T-helper 2 cell (primary cell): ENCODE results near the gene CASKIN2.

Experiments used
- DNase-seq, 5 experiments: peaks; one replicate each; pipeline versions ENCODE4 v3.0.0 to v3.0.0-alpha.2; 2012 to 2022

The CASKIN2 gene

DNA sequence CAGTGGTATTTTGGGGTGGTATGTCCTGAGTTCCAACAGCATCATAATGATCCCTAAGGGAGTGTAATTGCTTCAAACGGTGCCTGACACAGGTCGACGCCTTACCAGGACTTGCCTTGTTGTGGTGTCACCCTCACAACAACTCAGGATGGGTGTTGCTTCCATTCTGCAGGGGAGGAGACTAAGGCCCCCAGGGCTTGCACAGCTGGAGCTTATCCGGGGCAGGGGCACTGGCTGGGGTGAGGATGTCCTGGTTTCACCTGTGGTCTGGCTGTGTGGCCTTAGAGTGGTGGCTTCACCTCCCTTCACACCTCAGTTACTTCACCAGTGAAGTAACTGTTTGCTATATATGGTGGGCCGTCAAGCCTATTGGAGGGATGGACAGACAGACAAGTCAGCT, 33.5 kb upstream of the CASKIN2 start:
- DNase-seq, result no peak

DNA sequence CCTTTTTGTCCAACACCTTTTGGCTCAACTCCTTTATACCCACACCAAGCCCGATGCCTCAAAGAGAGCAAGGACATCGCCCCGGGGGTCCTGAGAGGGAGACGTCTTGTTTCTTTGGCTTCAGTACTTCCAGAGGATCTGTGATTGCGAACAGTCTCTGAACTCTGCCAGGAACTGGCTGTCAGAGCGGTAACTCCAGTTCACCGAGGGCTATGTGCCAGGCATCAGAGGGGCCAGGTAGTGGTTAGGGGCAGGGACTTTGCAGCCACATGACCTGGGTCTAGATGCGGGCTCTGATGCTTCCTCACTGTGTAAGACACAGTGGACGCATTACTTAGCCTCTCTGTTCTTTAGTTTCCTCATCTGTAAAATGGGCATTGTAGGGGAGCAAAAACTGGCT, 31.8 kb upstream of the CASKIN2 start:
- no peak for DNase-seq

DNA sequence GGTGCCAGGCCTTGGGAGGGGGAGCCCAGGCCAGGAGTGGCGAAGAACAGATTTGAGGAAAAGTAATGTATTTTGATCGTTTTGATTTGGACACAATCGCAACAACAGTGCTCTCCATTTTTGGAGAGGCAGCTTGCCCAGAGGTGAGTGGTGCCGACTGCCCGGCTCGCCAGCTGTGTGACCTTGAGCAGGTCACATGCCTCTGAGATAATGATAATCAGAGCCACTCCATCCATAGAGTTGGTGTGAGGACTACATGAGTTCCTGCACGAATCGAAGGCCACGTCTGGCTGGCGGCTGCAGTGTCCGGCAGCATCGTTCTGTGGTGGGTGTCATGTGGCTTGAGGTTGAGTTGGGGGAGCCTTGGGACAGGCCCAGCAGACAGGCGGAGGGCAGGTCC, 30.8 kb upstream of the CASKIN2 start:
- DNase-seq, result no peak

DNA sequence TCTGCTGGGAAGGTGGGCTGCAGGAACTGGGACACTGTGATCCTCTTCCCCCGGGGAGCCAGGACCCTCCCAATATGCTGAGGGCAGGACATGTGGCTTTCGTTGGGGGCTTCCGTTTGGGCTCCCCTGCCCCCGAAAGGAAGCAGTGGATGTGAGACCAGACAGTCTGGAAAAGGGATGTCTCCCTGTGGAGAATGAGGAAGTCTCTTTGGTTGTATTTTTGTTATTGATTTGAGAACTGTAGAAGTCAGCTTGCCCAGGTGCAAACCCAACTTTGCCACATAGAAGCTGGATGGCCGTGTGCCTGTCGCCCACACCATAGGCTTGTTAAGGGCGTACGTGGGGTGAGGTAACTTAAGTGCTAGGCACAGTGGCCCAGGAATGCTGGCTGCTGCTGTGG, 28.9 kb upstream of the CASKIN2 start:
- no peak for DNase-seq

DNA sequence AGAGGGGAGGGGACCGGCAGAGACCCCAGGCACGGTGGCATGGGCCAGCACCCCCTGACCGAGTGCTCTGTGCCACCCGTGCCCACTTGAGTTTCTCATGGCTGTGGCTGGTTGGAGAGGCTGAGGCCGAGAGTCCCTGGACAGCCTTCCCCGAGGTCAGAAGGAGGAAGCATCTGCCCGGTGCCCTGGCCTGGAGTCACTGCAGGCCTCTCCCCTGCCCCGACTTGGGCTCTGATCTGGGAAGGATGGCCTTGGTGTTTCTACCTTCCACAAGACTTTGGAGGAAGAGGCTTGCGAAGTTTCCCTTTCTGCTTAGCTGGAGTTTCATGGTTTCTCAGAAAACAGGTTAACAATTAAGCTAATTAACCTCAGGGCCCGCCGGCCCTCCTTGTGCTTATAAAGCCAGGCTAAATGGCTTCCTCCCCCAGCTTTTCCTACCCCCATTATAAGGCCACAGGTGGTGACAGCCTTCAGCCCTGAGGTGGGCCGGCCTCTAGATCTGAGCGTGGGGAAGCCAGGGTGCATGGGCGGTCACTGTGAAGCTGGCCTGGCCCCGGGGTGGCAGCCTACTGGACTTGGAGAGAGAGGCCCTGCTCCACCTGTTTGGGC, 27.5 kb upstream of the CASKIN2 start:
- DNase-seq, result no peak

DNA sequence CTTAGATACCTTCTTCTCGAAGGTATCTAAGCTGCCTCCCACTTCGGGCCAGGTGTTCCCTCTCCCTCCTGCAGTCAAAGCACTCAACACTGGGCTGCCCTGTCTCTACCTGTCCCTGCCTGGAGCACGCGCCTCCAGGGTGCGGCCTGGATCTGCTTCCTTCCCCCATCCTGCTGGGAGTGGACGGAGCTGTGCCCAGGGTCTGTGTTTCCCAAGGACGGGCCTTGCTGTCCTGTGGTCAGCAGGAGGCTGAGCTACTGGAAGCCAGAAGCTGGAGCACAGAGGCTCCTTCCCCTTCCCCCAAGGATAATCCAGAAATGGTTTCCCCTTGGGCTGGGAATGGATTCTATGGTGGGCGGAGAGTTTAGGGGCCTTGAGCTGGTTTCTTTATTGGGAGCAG, 26.9 kb upstream of the CASKIN2 start:
- no peak for DNase-seq

DNA sequence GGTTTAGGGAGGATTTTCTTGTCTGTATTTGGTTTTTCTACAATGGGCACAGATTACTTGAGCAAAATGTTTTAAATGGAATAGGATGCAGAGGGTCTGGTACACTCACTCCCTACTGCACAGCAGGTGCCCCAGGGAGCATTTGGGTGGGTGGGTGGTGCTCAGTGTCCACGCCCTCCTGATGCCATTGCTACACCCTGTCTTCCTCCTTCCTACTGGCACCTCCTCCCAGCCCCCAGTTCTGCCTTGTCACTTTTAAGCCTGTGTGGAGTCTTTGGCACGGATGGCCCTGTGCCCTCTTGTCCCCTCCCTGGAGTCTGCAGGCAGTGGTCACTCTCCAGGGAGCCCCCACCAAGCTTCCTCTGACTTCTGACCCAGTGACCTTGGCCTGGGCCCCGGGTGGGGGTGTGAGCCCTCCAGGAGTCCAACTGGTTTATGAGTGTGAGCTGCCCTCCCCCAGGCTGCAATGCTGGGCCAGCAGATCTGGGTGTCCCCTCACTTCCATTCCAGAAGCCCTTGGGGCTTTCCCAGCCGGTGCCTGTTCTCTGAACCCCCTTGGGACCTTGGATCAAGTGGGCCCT, 25.7 kb upstream of the CASKIN2 start:
- DNase-seq, result no peak

DNA sequence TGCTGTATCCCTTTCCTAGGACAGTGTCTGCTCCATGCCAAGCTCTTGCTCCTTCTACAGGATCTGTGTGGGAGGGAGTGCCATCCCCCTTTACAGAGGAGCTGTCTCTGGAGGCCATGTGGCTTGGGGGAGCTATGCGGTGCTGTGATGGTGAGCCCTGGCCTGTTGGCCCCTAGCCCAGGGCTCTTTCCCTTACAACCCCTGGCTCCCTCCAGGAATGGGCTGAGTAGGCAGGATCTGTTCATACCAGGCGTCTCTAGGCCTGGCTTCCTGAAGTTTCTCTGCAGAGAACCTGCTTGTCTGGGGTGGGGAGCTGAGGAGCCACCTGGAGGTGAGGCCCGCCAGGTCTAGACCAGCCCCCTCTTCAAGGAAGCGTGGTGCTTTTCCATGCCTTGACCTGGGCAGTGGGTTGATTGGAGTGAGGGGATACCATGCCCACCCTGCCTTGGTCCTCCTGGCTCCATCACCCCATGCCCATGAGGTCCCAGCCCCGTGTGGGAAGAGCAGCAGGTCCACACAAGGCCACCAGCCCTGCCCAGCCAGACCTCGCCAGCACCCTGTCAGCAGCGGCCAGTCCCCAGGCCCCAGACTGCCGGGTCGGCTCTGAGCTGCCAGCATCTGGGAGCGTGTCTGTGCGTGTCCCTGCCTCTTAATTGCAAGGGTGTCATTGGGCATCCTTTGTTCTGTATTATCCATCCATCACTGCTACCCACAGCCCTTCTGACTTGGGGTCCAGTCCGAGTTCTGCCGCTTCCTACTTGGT, 24.8 kb upstream of the CASKIN2 start:
- no peak for DNase-seq

DNA sequence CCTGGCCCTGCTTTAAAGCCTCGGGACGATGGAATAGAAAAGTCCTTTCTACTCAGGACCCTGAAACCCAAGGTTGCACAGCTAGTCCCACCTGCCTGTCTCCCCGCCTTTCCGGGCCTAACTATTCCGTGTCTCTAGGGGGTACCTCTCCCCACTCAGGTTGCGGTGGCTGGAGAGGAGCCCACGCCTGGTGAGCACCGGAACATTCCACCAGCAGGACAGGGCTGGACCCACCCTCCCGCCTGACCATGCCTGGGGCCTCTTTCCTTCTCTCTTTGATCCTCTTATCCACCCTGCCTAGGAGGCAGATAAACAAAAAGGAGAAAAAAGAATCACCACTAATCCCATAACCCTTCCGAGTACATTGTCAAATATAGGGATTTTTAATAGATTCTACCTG, 21.0 kb upstream of the CASKIN2 start:
- no peak for DNase-seq

DNA sequence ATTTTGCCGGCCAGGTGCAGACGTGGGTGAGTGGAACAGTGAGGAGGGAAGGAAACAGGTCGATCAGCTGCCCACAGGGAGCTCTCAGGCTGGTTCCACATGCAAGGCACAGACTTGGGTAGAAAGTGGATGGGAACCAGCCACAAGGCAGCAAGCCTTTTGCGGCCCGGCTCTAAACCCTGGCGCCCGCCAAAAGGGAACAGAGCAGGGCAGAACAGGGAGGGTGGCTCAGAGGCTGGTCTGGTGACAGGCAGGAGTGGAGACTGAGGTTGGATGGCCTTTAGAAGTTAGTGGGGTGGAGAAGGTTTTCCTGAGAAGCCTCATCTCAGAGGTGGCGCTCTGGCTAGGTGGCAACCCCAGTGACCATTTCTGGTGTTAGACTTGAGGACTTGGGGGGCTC, 20.5 kb upstream of the CASKIN2 start:
- DNase-seq, result no peak

DNA sequence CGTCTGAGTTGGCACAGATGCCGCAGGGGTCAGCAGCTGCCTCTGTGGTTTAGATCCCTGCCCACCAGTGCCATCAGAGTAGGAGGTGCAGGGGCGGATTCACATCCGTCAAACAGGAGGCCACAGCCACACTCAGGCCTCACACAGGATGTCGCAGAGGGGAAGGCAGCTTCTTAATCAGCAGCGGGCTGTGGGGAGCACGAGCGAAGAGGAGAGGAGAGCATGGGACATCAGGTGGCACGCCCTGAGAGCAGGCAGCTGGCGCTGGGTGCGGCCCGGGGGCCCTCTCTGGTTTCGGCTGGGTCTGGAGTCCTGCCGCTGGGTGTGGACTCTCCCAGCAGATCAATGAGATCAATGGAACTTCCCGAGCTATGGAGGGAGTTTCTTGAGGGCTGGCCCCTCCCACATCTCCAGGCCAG, 19.8 kb upstream of the CASKIN2 start:
- DNase-seq, result peak in 4 of 5 experiments; percentile 19 to 94 (median 47)

DNA sequence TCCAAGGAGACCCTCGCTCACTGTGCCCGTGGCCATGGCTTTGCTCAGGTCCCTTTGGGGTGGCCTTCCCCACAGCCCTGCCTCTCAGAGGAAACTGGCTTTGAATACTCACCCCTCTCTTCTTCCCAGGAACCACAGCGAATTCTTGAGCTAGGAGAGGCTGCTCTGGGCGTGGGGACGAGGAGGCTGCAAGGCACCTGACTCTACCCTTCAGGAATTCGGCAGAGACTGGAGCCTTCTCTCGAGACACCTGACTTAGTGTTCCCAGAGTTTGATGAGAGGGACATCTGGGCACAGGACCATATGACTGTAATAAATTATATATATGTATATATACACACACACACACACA, 16.4 kb upstream of the CASKIN2 start:
- no peak for DNase-seq

DNA sequence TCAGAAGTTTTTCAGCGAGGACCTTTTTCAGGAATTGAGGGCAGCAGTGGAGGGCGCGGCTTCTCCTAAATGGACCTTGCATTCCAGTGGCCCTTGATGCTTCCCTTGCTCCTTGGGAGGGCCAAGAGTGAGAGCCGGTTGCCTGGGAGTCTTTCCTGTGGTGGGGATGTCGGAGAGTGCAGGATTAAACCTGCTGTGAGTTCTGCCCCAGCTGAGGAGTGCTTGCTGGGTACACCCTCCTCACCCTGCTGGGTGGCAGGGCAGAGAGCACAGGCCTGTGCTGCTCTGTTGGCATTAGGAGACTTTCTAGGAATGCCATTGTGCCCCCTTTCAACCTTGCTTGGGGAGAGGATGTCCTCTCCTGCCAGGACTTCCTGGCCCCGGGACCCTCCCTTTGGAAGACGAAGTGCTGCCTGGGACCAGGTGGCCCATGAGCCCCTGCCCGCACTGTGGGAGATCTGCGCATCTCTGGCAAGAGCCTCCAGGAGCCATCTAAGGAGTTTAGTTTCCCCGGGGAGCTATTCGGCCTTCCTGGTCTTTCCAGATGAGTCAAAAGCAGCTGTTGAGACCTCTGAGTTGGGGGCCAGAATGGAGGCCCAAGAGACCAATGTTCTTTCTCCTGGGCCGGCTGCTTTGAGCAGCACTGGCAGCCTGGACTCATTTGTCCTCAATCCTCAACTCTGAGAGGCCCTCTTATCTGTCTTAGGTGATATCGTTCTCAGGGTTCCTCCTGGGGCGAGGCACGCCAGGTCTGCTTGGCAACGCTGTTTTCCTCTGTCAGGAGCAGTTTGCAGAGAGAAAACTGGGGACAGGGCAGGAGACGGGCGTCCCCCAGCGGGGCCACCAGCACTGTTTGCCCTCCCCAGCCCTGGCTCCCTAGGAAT, 15.7 kb upstream of the CASKIN2 start:
- DNase-seq, result no peak

DNA sequence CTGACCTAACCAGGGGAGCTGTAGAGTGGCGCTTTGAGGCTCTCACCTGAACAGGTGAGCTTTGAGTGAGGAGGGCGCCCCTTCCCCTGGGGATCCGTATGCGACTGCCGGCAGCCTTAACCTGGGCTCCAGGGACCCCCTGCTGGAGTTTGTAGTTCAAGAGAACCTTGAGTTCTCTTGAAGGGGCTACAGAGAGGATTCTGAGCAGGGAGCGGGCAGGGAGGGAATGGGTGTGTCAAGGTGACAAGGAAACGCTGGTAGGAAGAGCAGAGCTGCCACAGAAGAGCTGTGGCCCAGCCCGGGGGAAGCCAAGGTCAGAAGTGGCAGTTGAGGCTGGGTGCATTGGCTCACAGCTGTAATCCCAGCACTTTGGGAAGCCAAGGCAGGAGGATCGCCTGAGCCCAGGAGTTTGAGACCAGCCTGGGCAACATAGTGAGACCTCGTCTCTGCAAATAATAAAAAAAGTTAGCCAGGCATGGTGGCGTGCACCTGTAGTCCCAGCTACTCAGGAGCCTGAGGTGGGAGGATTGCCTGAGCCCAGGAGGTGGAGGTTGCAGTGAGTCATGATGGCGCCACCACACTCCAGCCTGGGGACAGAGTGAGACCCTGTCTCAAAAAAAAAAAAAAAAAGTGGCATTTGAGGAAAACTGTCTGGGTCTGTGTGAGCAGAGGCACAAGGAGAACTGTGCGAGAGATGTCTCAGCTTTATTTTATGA, 11.4 kb upstream of the CASKIN2 start:
- no peak for DNase-seq

DNA sequence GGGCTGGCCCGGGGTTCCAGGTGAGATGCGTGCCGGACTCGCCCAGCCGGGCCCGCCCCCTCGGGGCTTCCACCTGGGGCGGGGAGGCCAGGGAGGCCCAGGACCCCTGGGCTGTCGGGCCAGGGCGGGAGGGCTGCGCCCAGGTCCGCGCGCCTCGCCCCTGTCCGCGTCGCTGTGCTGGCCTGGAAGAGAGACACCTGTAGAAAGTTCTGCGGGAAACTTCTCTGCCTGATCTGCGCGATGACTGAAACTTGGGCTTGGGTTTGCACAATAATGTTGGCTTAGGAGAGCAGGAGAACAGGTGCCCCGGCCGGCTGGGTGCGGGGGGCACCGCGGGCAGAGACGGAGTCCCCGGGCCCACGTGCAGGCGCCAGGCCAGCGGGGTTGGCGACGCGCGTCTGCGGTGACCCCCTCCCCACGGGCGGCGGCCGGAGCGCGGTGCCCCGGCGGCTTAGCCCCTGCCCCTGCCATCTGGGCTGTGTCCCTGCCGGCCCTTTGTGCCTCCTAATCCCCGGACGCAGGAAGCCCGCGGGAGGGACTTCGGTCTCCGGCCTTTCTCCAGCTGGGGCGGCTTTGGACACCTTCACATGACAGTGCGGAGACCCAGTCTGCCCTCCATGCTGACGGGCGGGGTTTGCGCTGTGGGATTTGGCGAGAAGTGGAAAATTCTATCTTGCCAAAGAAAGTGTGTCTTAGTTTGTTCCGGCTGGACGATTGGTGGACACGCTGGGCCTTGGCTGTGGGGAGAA, 10.6 kb upstream of the CASKIN2 start:
- peak in 1 of 5 experiments; percentile 16 for DNase-seq

DNA sequence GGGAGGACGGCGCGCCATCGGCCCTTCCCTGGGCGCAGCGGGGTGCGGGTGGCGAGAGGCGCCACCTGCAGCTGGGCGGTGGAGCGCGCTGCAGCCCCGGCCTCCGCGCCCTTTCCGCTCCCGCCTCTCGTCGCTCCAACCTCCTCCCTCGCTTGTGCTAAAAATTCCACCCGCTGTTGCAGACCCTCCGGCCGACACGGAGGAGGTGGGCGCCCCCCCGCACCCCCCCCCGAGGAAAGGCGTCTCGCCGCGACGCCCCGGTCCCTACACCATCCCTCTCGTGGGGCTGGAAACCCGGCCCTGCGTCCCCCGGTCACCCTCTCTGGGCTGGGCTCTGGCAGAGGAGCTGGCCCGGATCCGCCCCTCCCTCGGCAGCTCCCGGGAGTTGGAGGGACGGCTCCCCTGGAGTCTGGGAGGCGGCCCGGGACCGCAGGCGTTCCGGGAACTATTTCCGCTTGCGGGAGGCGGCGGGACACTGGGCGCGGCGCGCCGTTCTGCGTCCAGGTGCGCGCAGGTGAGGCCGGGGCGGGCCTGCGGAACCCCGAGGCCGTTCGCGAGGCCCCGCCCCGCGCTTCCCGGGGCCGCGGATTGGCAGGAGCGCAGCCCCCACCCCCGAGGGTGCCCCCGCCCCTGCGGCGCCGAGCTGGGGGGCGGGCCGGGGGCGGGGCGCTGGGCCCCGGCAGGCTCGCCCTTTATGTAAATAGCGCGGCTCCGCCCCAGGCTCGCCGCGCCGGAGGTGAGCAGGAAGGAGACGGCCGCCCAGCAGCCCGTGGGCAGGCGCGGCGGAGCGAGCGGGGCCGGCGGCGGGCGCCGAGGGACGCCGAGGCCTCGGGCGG, 9.9 kb upstream of the CASKIN2 start, which contains the start of gene LLGL2:
LLGL2 (plus strand) TSS at position 728 of the 836 bp plus-strand sequence. CDS start 17,730 bp downstream, outside the sequence.
- peak; percentile 71 to 87 (median 82) for DNase-seq

DNA sequence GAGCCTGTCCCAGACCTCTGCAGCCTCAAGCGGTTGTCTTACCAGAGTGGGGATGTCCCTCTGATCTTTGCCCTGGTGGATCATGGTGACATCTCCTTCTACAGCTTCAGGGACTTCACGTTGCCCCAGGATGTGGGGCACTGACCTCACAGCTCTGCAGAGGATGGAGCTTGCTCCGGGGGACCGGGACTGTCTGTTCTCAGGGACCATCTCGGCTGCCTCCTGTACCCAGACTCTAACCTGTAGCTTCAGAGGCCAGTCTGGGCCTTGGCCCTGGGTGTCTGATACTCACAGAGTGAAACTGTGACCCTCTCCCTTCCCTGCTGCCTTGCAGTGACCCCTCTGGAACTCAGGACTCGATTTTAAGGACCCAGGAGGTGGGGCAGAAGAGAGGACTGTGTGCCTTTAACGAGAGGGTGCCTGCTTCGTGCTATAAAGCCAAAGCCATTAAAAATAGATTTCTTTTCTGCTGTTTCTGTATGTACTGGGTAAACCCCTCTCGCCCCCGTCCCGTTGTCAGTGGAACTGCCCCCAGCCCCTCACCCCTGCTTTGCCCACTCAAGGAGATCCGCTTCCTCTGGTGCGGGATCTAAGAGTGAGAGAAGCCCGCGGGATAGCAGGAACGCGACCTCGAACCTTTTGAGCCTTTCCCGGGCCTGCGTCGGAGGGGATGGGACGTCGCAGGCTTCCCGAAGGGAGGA, 9.1 kb upstream of the CASKIN2 start:
- no peak for DNase-seq

DNA sequence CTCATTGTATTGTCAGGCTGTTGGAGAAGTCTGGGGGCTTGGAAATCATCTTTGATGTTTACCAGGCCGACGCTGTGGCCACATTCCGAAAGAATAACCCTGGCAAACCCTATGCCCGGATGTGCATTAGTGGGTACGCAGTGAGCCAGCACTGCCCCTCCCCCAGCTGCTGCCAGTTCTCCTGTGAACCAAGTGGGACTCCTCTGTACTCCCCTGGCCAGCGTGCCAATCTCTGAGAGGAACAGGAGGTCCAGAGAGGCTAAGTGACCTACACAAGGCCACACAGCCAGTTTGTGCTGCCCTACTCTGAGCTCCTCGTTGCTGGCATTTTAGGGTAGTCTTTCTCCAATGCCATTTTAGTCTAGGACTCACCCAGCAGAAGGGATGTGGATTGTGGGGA, 8.3 kb upstream of the CASKIN2 start:
- no peak for DNase-seq

DNA sequence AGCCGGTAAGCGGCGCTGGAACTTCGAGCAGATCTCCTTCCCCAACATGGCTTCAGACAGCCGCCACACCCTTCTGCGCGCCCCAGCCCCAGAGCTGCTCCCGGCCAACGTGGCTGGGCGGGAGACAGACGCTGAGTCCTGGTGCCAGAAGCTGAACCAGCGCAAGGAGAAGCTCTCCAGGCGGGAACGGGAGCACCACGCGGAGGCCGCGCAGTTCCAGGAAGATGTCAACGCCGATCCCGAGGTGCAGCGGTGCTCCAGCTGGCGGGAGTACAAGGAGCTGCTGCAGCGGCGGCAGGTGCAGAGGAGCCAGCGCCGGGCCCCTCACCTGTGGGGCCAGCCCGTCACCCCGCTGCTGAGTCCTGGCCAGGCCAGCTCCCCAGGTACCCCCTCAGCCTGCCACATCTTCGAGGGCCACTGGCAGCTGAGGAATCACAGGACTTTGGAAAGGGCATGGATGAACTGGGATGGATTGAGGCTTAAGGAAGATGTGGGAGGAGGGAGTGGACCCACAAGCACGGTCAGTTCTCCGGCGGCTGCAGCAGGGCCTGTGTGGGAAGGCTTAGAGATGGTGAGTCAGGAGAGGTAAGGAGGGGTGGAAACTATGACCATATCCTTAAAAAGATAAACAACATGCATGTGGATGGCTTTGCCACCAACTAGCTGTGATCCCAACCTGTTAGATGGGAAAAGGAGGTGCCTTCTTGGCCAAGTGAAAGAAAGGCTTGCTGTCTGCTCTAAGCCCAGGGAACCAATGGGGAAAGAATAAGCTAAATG, 6.8 kb upstream of the CASKIN2 start:
- no peak for DNase-seq
